Liver (tissue), 9 donors: ENCODE results near the gene FAM209B. TPM values are rescaled to one million over a fixed set of nuclear protein-coding genes. Genes with fewer than 3 reads are reported as not detected.
A peak's percentile ranks its signal among the peaks of the same experiment; 100 is the strongest.
"Not testable (repeated sequence)": the region's sequence is repeated elsewhere in the genome, so short reads cannot be mapped to it uniquely, and the experiment has no call there.

Experiments used
- DNase-seq: peaks from one replicate; pipeline ENCODE4 v3.0.0-alpha.2; 2017; ENCODE audit warnings: low spot score
- H3K27ac ChIP-seq, 2 donors: one replicate each; pipeline ENCODE4 v1.7.0; 2013; ENCODE audit warnings: inconsistent platforms in 2 of 2, low read length in 2 of 2, control low read depth in 1 of 2, low read depth in 1 of 2, mild to moderate bottlenecking in 1 of 2
- H3K27me3 ChIP-seq, 4 donors: one replicate each; pipeline versions ENCODE4 v1.6.1 to v1.7.0; 2013; ENCODE audit warnings: low read length in 3 of 4, inconsistent platforms in 1 of 4, mild to moderate bottlenecking in 1 of 4, moderate library complexity in 1 of 4; ENCODE audit not compliant: control insufficient read depth in 4 of 4, insufficient read depth in 4 of 4
- H3K36me3 ChIP-seq, 4 donors: one replicate each; pipeline versions ENCODE4 v1.6.1 to v1.7.0; 2013; ENCODE audit warnings: low read length in 3 of 4, mild to moderate bottlenecking in 3 of 4, low read depth in 1 of 4, moderate library complexity in 1 of 4; ENCODE audit not compliant: control insufficient read depth in 4 of 4, insufficient read depth in 3 of 4
- H3K4me1 ChIP-seq, 4 donors: one replicate each; pipeline versions ENCODE4 v1.6.1 to v1.7.0; 2013; ENCODE audit warnings: low read length in 3 of 4, mild to moderate bottlenecking in 3 of 4, moderate library complexity in 1 of 4; ENCODE audit not compliant: control insufficient read depth in 4 of 4, insufficient read depth in 4 of 4
- H3K4me3 ChIP-seq, 3 donors: one replicate each; pipeline versions ENCODE4 v1.6.1 to v1.7.0; 2013; ENCODE audit warnings: low read length in 3 of 3, control low read depth in 1 of 3, low read depth in 1 of 3, mild to moderate bottlenecking in 1 of 3
- H3K9ac ChIP-seq, 2 donors: one replicate each; pipeline ENCODE4 v1.7.0; 2013; ENCODE audit warnings: low read length in 2 of 2, mild to moderate bottlenecking in 2 of 2, moderate library complexity in 2 of 2, control low read depth in 1 of 2, low read depth in 1 of 2
- H3K9me3 ChIP-seq, 4 donors: one replicate each; pipeline versions ENCODE4 v1.6.1 to v1.7.0; 2013; ENCODE audit warnings: low read length in 3 of 4; ENCODE audit not compliant: control insufficient read depth in 4 of 4
- EGR1 ChIP-seq, 2 donors: IDR thresholded peaks; 2 replicates each; pipeline ENCODE4 v1.6.1; 2016 to 2018; ENCODE audit warnings: antibody characterized with exemption in 2 of 2, low read depth in 2 of 2
- FOXA1 ChIP-seq: IDR thresholded peaks from 2 replicates; pipeline ENCODE4 v1.6.1; 2016; ENCODE audit warnings: antibody characterized with exemption
- FOXA2 ChIP-seq: IDR thresholded peaks from 2 replicates; pipeline ENCODE4 v1.6.1; 2016; ENCODE audit warnings: antibody characterized with exemption
- HNF4A ChIP-seq, 2 donors: conservative IDR thresholded peaks; 2 replicates each; pipeline ENCODE4 v1.6.1; 2016; ENCODE audit warnings: antibody characterized with exemption in 2 of 2, mild to moderate bottlenecking in 2 of 2
- HNF4G ChIP-seq: IDR thresholded peaks from 2 replicates; pipeline ENCODE4 v1.6.1; 2016; ENCODE audit warnings: antibody characterized with exemption
- JUND ChIP-seq, 2 donors: IDR thresholded peaks; 2 replicates each; pipeline ENCODE4 v1.6.1; 2016; ENCODE audit warnings: antibody characterized with exemption in 2 of 2
- RAD21 ChIP-seq, 2 donors: IDR thresholded peaks; 2 replicates each; pipeline ENCODE4 v1.6.1; 2016; ENCODE audit warnings: antibody characterized with exemption in 2 of 2, mild to moderate bottlenecking in 2 of 2
- RXRA ChIP-seq, 2 donors: IDR thresholded peaks; 2 replicates each; pipeline ENCODE4 v1.6.1; 2017 to 2018; ENCODE audit warnings: antibody characterized with exemption in 2 of 2, mild to moderate bottlenecking in 1 of 2
- SP1 ChIP-seq: IDR thresholded peaks from 2 replicates; pipeline ENCODE4 v1.6.1; 2018; ENCODE audit warnings: antibody characterized with exemption, mild to moderate bottlenecking
- YY1 ChIP-seq: IDR thresholded peaks from 2 replicates; pipeline ENCODE4 v1.6.1; 2016; ENCODE audit warnings: antibody characterized with exemption, mild to moderate bottlenecking
- WGBS: extraction: QIAGEN DNeasy Blood & Tissue Kit; methylation state at CpG from one replicate; pipeline ENCODE4 v1.1.7; 2013; 5-methylcytosine and 5-hydroxymethylcytosine counted together
- polyA plus RNA-seq, 2 donors: library from polyadenylated mRNA; stranded (reverse) in 1 of 2; unstranded in 1 of 2; fragments of 200-250 nt in 1 of 2; fragments of >200 nt in 1 of 2; fragmentation: Nextera tagmentation in 1 of 2; extraction: Ambion mirVana in 1 of 2; gene quantifications; one replicate each; pipeline versions ENCODE4 v1.2.1 to v1.2.3, GENCODE V29; 2013 to 2015
- total RNA-seq, 2 donors: library from RNA; depleted of rRNA; stranded (reverse); fragments of >200 nt; gene quantifications; one replicate each; pipeline ENCODE4 v1.2.3, GENCODE V29; 2014
- TF ChIP-seq, protein P1 (sequence below): IDR thresholded peaks from 2 replicates; pipeline ENCODE4 v1.6.1; 2016; ENCODE audit warnings: antibody characterized with exemption
- TF ChIP-seq, protein P2 (sequence below): IDR thresholded peaks from 2 replicates; pipeline ENCODE4 v1.6.1; 2016; ENCODE audit warnings: antibody characterized with exemption
- TF ChIP-seq, protein P3 (sequence below): IDR thresholded peaks from 2 replicates; pipeline ENCODE4 v1.6.1; 2016; ENCODE audit warnings: antibody characterized with exemption, mild to moderate bottlenecking
- TF ChIP-seq, protein P4 (sequence below): IDR thresholded peaks from 2 replicates; pipeline ENCODE4 v1.6.1; 2016; ENCODE audit warnings: antibody characterized with exemption
- donor health status: healthy.
- donor health status: healthy.
- donor health status: healthy.
- donor health status: healthy.
- donor health status: healthy.

The FAM209B gene
- total and polyA plus RNA-seq, 4 donors = 0.38 TPM; not detected in 3

DNA sequence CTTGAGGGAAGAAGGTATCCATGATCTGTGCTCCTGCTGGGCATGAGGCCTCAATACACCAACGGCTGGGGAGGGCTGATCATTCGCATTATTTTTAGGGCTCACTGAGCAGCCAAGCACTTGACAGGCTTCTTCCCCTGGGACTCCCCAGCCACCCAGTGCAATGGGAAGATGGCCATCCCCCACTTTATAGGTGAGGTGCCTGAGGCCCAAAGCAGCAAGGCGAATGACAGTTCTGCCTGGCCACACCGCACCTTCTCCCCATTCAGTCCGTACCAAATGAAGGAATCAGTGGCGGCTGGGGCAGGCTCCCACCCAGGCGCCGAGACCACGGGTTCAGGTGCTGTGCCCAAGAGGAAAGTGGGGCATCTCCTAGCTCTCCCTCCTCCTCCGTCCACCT is 12.9 kb upstream of the FAM209B start:
- H3K9ac ChIP-seq = no peak overlapping the region
- 98% methylated on average over 10 of the region's 10 CpGs for WGBS
- peaks cover 15 to 47% (median 35%) of the 10 kb centered on the region in 4 donors for H3K36me3 ChIP-seq

DNA sequence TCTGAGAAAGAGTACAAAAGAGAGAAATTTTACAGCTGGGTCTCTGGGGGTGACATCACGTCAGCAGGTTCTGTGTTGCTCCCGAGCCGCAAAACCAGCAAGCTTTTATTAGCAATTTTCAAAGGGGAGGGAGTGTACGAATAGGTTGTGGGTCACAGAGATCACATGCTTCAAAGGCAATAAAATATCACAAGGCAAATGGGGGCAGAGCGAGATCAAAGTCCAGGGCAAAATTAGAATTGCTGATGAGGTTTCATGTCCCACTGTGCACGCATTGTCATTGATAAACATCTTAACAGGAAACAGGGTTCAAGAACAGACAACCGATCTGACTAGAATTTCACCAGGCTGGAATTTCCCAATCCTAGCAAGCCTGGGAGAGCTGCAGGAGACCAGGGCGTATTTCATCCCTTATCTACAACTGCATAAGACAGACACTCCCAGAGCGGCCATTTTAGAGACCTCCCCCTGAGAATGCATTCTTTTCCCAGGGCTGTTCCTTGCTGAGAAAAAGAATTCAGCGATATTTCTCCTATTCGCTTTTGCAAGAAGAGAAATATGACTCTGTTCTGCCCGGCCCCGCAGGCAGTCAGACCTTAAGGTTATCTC is 12.2 kb upstream of the FAM209B start:
- Histone ChIP-seq H3K9me3 (peaks cover 5 to 10% (median 8%) of the 10 kb centered on the region in 4 donors), H3K36me3 (peaks cover 15 to 47% (median 32%) of the 10 kb centered on the region in 4 donors)
- H3K27me3 ChIP-seq, DNase-seq, H3K9ac ChIP-seq, H3K27ac ChIP-seq, H3K4me1 ChIP-seq, H3K4me3 ChIP-seq: not testable (repeated sequence)
- 97% methylated on average over 13 of the region's 13 CpGs for WGBS

More for the DNA sequence above, 12.9 kb upstream of the FAM209B start:
- Histone ChIP-seq H3K4me1 (no peaks in the 10 kb centered on the region), H3K27me3 (no peaks in the 10 kb centered on the region), H3K27ac (no peak overlapping the region), H3K4me3 (peak overlapping the region in 1 of 3 donors; percentile 4), H3K9me3 (peaks cover 5 to 10% (median 8%) of the 10 kb centered on the region in 4 donors)
- no peak for TF ChIP-seq EGR1 (IDR thresholded peaks at IDR 0.05; ENCODE audit: low read depth in 2 of 2)
- TF ChIP-seq FOXA2 = no peak
- TF ChIP-seq, protein P1, sequence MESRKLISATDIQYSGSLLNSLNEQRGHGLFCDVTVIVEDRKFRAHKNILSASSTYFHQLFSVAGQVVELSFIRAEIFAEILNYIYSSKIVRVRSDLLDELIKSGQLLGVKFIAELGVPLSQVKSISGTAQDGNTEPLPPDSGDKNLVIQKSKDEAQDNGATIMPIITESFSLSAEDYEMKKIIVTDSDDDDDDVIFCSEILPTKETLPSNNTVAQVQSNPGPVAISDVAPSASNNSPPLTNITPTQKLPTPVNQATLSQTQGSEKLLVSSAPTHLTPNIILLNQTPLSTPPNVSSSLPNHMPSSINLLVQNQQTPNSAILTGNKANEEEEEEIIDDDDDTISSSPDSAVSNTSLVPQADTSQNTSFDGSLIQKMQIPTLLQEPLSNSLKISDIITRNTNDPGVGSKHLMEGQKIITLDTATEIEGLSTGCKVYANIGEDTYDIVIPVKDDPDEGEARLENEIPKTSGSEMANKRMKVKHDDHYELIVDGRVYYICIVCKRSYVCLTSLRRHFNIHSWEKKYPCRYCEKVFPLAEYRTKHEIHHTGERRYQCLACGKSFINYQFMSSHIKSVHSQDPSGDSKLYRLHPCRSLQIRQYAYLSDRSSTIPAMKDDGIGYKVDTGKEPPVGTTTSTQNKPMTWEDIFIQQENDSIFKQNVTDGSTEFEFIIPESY = no peak
- TF ChIP-seq, protein P2, sequence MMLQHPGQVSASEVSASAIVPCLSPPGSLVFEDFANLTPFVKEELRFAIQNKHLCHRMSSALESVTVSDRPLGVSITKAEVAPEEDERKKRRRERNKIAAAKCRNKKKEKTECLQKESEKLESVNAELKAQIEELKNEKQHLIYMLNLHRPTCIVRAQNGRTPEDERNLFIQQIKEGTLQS = no peak
- TF ChIP-seq, protein P3, sequence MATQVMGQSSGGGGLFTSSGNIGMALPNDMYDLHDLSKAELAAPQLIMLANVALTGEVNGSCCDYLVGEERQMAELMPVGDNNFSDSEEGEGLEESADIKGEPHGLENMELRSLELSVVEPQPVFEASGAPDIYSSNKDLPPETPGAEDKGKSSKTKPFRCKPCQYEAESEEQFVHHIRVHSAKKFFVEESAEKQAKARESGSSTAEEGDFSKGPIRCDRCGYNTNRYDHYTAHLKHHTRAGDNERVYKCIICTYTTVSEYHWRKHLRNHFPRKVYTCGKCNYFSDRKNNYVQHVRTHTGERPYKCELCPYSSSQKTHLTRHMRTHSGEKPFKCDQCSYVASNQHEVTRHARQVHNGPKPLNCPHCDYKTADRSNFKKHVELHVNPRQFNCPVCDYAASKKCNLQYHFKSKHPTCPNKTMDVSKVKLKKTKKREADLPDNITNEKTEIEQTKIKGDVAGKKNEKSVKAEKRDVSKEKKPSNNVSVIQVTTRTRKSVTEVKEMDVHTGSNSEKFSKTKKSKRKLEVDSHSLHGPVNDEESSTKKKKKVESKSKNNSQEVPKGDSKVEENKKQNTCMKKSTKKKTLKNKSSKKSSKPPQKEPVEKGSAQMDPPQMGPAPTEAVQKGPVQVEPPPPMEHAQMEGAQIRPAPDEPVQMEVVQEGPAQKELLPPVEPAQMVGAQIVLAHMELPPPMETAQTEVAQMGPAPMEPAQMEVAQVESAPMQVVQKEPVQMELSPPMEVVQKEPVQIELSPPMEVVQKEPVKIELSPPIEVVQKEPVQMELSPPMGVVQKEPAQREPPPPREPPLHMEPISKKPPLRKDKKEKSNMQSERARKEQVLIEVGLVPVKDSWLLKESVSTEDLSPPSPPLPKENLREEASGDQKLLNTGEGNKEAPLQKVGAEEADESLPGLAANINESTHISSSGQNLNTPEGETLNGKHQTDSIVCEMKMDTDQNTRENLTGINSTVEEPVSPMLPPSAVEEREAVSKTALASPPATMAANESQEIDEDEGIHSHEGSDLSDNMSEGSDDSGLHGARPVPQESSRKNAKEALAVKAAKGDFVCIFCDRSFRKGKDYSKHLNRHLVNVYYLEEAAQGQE = no peak
- TF ChIP-seq SP1 = no peak
- TF ChIP-seq RXRA (IDR thresholded peaks at IDR 0.05) = no peak
- TF ChIP-seq HNF4G = no peak
- TF ChIP-seq, protein P4, sequence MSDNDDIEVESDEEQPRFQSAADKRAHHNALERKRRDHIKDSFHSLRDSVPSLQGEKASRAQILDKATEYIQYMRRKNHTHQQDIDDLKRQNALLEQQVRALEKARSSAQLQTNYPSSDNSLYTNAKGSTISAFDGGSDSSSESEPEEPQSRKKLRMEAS = no peak
- TF ChIP-seq YY1 = no peak
- TF ChIP-seq RAD21 (IDR thresholded peaks at IDR 0.05) = no peak
- no peak for TF ChIP-seq FOXA1
- TF ChIP-seq JUND (IDR thresholded peaks at IDR 0.05) = no peak
- TF ChIP-seq HNF4A (conservative IDR thresholded peaks at IDR 0.05) = no peak
- no peak for DNase-seq
